Superior temporal gyrus (tissue), 1 donor: Measurements from ENCODE around the gene ASB15.

ENCODE experiments used
- DNase-seq: peaks from one replicate; pipeline ENCODE4 v3.0.0-alpha.2; 2016; ENCODE audit errors: extremely low spot score

The ASB15 gene

DNA sequence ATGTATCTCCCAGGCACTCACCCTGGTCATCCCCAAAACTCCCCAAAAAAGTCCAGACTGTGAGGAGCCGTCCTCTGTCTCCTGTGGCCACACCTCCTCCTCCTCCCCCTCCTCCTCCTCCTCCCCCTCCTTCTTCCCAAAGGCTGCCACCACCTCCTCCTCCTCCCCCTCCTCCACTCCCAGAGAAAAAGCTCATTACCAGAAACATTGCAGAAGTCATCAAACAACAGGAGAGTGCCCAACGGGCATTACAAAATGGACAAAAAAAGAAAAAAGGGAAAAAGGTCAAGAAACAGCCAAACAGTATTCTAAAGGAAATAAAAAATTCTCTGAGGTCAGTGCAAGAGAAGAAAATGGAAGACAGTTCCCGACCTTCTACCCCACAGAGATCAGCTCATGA is 61.1 kb downstream of the ASB15 start:
- DNase-seq: no peak

DNA sequence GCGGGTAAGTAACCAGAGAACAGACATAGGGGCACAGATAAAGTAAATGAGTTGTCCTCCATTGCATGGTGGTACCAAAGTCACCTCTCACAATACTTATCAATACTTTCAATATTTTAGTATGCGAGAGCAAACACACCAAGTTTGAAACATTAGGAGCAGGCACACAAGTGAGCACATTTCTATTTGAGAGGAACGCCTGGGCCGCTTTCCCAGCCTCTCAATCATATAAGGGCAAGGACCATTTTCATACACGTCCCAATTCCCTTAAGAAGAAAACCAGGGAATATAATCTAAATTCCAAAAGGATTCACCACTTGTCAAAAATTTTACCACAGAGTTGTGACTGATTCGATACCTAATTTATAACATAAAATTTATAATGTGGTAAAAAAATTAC is 61.6 kb downstream of the ASB15 start:
- DNase-seq: no peak

DNA sequence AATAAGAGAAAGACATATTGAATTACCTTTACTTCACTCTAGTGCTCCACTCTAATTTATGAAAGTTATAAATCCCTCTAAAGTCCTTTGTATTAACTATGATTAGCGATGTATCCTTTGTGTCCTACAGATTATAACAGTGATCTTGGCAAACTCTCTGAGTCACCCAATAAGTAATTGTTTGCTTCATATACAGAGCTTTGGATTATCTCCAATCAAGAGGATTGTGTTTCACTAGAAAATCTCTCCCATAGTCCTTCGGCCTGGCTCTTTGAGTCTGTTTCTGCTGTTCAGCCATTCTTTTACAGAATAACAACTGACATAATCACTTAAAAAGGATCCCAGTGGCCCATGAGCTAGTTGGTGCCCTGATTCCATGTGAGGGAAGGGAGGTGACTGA is 63.5 kb downstream of the ASB15 start:
- DNase-seq: no peak

DNA sequence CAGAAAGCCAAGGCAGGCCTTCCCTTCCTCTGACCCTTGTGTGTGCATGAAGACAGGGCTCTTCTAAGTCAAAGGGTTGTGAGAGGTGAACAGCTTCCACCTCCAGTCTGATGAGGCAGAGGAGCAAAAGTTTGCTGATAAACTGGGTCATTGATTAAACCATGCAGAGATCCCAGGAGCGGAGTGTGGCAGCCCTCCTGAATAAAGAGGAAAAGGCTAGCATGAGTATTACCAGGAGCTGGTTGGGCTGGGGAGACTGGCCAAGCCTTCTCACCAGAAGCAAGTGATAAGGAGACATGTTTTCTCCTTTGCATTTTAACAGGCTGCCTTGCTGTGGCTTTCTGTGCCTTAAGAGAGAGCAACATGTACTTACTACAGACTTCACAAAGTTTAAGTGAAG is 64.3 kb downstream of the ASB15 start:
- DNase-seq: no peak

DNA sequence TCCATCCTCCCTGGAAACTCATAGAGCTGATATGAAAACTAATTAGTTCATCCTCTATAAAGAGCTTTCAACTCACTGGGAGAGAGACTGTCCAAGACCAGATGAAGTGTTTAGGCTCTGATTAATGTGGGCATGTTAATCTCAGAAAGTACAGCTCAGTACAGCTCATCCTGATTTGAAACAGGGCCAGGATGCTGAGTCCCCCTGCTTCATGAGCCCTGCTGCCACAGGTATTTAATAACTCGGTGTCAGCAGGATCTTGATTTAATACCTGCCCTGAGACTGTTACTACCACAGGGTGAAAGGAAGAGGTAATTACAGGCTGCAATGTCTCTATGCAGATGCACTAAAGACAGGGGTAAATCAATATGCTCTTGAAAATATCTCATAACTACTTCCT is 64.9 kb downstream of the ASB15 start:
- DNase-seq: no peak

DNA sequence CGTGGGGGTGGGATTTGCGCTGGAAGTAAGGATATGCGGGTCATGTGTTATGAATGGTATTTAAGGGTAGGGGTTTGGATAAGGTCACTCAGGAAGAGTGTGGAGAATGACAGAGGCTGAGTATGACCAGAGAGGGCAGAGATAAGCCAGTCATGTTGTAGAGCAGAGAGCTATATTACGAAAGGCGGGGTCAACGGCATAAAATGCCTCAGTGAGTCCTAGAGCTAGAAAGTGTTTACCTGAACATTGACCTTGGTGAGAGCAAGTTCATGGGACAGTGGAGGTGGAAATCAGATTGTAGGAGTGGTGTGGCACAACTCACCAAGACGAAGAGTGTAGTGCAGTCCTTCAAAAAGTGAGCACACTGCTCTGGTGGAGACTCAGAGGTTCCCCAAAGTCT is 67.9 kb downstream of the ASB15 start:
- DNase-seq: no peak

DNA sequence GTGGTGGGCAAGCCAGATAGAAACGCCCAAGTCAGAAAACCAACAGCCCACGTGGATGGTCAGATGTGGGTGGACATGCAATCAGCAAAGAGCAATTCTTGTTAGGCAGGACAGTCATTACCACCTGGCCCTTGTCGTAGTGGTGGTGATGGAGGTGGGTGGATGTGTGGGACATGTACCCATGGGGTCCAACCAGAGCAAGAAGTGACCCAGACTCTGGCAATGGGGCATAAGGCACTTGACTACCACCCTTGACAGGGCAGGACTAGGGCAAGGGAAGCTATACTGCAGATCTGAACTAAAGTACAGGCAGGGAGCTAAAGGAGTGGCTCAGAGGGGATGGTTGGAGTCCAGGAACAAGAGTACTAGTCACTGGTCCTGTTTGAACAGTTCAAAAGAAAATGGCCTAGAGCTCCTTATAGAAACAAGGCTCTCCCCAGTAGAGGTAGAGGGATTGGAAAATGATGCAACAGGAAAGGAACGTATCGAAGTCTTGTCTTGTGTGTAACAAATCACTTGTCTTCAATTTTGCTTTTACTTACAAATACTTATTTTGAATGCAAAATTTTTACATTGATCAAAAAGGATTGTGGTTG is 71.6 kb downstream of the ASB15 start:
- DNase-seq: no peak

DNA sequence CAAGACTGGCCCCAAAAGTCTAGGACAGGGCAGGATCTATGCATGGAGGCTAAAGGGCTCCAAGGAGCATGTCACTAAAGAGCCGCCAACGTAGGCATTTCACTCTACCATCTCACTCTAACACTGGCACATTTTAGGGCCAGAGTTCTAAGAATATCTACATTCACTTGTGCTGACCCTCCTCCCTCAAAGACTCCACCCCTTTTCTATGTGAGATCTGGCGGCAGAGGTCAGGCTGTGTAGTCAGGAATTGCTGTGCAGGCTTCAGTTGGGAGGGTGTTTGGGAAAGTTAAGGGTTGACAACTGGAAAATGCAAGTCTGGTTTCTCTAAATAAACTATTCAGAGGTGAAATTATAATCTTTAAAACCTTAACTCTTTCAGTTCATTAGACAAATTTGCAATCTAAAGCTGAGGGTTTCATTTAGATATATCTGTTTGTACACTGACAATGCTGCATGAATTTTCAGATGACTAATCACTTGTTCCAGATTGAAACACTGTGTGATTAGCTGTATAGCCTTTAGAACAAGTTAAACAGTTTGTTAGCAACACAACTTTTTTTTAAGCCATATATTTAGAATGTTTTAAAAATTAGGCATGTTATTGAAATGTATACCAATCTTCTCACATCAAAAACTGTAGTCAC is 72.3 kb downstream of the ASB15 start:
- DNase-seq: no peak

DNA sequence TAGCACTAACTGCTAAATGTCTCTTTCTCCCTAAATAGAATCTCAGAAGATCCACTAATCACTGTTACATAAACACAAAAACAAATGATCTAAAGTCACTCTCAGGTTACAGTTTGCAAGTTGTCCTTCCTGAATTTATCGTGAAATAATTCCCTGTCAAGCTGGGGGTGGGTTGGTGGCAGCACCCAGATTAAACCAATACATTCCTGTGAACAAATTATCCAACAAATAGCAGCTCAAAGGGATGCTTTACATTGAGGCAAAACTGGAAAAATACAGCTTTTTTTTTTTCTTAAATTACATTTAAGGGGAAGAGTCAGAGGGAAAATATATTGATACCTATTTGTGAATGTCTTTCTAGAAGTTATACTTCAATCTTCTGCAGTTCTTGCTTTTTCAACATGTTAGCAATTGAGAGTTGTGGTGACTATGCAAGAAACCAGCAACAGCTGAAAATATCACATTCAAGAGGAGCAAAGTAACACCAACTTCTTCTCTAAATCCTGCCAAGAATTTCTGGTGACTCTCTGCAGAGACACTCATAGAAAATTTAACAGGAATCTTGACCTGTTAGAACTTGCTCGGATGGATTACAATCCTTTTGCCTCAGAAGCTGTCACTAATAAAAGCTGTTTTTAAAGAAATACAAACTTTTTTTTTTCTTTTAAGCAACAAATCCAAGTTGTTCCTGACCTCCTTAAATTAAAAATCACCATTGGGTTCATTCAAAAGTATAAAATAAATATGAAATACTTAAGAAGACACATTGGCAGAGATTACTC is 73.0 kb downstream of the ASB15 start:
- DNase-seq: peak; percentile 47

DNA sequence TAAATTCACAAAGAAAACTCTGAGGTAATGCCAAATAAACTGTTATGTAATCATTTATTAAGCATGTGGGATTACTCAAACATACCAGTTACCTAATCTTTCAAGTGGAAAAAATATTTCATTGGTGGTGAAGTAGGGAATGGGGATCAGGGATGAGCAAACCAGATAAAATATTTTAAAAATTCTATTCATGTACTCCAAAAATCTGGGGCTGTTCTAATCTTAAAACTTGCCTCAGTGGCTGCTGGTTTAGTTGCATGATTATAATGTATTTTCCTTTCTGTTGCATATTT is 73.5 kb downstream of the ASB15 start:
- no peak for DNase-seq

DNA sequence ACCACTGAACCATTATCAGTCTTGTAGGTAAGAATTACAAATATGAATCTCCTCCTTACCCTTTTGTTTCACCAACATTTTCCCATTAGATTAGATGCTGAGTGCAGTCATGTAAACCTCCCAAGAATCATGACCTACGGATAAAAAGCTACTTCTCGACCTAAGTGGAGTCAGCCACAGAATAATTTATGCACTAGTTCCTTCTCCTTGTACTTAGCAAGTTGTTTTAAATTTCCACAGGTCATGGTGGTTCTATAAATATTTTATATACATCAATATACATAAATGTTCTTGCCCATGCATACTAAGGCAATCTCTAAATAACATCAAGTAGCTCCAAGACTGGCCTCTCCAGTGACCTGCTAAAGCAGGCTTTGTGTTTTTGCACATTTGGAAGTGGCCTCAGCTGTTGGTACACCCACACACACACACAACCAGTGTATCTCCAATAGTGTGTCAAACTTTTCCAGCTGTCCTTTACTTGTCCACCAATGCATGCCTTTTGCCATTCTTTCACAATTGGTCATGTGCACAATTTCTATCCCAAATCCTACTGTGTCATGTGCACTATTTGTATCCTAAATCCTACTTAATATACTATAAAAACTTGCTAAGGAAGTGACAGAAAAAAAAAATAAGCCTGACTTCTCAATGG is 75.6 kb downstream of the ASB15 start:
- DNase-seq: no peak

DNA sequence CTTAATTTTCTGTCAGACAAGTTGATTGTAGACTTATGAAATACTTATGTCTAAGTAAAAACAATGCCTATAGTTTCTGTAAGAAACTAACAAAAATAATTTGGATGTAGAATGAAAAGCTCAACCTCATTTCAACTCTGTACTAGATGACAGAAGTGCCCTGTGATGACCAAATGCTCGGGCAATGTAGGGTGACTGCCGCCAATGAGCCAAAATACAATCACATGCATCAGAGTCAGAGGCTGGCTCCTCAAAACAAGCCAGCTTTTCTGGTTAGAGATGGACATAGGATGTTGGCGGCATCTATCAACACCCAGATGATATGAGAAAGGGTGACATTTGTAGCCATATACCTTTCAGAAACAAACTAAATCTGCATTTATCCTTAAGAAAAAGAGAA is 78.0 kb downstream of the ASB15 start:
- DNase-seq: no peak

DNA sequence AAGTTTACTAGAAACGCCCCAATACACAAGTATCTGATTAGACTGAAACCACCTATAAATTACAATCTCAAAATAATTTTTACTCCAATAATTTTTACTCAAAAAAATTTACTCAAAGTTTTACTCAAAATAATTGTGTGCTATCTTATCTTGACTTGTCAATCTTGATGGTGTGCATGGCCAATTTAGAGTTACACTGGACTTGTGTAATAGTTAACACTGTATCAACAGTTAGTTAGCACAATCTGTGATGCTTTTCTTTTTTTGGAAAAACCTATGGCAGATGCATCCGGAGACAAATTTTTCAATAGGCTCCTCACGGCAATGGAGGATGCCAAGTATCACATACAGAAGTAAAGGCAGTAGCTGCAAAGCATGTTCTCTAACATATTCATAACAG is 79.0 kb downstream of the ASB15 start:
- no peak for DNase-seq

DNA sequence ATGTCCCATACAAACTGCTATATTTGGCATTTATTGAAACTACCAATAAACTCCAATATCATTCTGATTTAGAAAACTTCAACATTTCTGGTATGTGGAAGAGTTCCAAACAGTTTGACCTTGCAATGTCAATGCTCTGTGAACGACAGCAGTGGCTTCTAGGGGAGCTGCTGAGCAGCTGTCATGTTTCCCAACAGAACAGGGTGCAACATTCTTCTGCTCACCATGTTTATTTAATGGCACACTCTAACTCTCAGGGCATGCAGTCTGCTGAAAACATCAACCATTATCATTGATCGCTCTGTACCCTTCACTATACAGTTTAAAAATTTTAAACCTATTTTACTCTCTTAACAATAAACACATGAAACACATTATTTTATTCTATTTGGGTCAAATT is 79.9 kb downstream of the ASB15 start:
- no peak for DNase-seq

DNA sequence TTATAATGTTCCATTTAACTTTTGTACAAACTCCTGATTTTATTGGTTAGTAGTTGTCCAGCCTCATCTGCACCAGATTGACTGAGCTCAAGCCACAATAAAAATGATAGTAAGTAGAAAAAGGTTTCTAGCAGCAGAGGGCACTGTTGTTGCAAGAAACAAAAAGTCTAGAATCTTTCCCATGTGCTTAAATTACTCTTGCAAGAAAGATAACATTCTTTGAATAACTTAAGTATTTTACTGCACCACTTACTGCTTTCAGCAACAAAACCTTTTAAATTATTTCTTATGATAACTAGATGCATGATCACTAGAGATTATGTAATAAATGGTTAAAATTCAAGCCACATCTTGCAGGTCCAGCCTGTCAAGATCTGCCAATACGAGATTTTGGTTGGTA is 81.1 kb downstream of the ASB15 start:
- peak; percentile 77 for DNase-seq

DNA sequence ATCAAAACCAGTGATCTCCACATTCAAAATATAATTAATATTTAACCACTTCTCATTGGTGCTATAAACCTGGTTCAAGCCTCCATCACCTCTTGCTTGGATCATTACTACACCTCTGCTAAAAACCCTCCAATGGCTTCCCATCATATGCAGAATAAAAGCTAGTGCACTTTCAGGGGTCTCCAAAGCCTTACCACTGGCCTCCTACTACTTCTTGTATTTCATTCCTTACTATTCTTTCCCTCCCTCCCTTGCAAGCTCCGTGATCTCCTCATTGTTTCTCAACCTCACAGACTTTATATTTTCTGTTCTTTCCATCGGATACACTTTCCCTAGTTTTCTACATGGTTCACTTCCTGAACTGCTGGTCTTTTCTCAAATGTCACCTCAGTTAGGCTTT is 85.5 kb downstream of the ASB15 start:
- no peak for DNase-seq

DNA sequence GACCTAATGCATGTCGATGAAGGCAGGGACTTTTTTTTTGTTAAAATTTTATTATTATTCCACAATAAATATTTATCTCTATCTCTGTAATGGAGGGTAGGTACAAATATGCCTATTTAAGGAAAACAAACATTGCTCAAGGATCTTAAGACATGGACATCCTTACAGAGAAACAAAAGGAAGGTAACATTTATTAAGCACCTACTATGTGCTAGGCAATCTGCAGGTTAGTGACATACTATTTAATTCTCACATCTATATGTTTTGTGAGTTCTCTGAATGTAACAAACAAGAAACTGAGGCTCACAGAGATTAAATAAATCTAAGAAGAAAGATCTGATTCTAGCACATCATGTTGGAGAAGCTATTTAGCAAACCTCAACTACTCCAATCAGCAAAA is 86.1 kb downstream of the ASB15 start:
- DNase-seq: no peak
